ENCODE data around the gene PIGB. TPM values are rescaled to one million over a fixed set of nuclear protein-coding genes. Genes with fewer than 3 reads are reported as not detected.

The PIGB gene
- total RNA-seq, 1 donor from 2014 or later = 6.9 TPM

DNA sequence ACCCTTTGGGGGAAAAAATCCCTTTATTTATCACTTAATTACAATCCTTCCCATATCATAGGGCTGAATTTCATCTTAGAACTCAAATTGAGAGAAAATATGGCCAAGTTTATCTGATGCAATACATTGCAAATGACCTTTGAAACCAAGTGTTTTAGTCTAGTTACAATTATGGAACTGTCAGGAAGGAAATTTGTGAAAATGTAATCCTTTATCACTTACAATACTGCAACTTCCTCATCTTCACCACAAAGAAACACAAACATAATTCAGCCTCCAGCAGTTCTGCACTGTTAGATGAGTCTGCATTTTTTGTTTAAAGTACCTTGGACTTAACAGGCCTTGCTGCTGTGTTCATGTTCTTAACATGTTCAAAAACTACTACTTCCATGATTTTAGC lies 84.5 kb downstream of the PIGB start:
- Histone ChIP-seq H3K27me3 (no peaks in the 10 kb centered on the region), H3K4me1 (peaks cover 40% of the 10 kb centered on the region), H3K4me3 (no peak overlapping the region), H3K9me3 (no peaks in the 10 kb centered on the region), H3K36me3 (no peaks in the 10 kb centered on the region), H3K27ac (no peak overlapping the region)
- no peak for TF ChIP-seq POLR2AphosphoS5 (IDR thresholded peaks at IDR 0.05; ENCODE audit: insufficient read depth in 1 of 2, low read depth in 1 of 2)
- TF ChIP-seq, protein P1, sequence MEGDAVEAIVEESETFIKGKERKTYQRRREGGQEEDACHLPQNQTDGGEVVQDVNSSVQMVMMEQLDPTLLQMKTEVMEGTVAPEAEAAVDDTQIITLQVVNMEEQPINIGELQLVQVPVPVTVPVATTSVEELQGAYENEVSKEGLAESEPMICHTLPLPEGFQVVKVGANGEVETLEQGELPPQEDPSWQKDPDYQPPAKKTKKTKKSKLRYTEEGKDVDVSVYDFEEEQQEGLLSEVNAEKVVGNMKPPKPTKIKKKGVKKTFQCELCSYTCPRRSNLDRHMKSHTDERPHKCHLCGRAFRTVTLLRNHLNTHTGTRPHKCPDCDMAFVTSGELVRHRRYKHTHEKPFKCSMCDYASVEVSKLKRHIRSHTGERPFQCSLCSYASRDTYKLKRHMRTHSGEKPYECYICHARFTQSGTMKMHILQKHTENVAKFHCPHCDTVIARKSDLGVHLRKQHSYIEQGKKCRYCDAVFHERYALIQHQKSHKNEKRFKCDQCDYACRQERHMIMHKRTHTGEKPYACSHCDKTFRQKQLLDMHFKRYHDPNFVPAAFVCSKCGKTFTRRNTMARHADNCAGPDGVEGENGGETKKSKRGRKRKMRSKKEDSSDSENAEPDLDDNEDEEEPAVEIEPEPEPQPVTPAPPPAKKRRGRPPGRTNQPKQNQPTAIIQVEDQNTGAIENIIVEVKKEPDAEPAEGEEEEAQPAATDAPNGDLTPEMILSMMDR (IDR thresholded peaks at IDR 0.05) = no peak
- no peak for TF ChIP-seq POLR2A (IDR thresholded peaks at IDR 0.05)
- DNase-seq (ENCODE audit: extremely low spot score in 2 of 2) = no peak
- intact Hi-C loops (cut with DNase I) = no loop called here

MicroRNAs within 50 kb of the gene (microRNA counts, 767-probe panel; counts per million panel counts)
- microRNA hsa-miR-628-3p (238 to 261 counts per million in 2 donors), microRNA hsa-miR-628-5p (238 to 261 counts per million in 2 donors)

Small RNA genes within 50 kb of the gene (microRNA-seq; reads per million reads assigned to microRNA genes)
- gene MIR628 (ENCODE audit: borderline number of aligned reads, borderline replicate concordance) = 33.0 reads per million, percentile 38 among the genes with 10 or more reads in this experiment

Other genes with a start within 250 kb of the PIGB start
- gene RSL24D1, start 122.3 kb upstream of the PIGB start, total RNA-seq = 51.1 TPM
- gene RAB27A, start 29.4 kb upstream of the PIGB start, total RNA-seq = 29.5 TPM
- gene PIGBOS1, start 99 bp upstream of the PIGB start, total RNA-seq = 6.4 TPM
- 23.1 TPM for gene CCPG1, start 89.1 kb downstream of the PIGB start, total RNA-seq
- not detected for gene PIERCE2, start 89.3 kb downstream of the PIGB start, total RNA-seq
- not detected for gene DNAAF4, start 189.0 kb downstream of the PIGB start, total RNA-seq

Data from vagina (tissue), 2 donors.